OCI-LY3 (cell line): ENCODE measurements around the gene MON1B.

ENCODE experiments used
- EZH2phosphoT487 ChIP-seq: fragments of 200-600 bp; shearing (Covaris generic); IDR thresholded peaks from 2 replicates; pipeline ENCODE4 v1.6.1; 2018; ENCODE audit warnings: antibody characterized with exemption, mixed run types, low read depth
- TF ChIP-seq, protein P1 (sequence below): fragments of 200-600, 300-600 bp; sonication (generic); IDR thresholded peaks from 2 replicates; pipeline ENCODE4 v1.5.1; 2014; ENCODE audit warnings: antibody characterized with exemption, low read length, low read depth

DNA sequence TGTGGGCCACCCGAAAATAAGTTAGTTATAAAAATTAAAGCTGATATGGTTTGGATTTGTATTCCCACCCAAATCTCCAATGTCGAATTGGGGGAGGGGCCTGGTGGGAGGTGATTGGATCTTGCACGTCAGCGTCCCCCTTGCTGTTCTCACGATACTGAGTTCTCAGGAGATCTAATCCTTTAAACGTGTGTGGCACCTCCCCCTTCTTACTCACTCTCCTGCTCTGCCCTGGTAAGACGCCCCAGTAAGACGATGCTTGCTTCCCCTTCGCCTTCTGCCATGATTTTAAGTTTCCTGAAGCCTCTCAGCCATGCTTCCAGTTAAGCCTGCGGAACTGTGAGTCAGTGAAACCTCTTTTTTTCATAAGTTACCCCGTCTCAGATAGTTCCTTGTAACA, 43.6 kb downstream of the MON1B start:
- TF ChIP-seq, protein P1, sequence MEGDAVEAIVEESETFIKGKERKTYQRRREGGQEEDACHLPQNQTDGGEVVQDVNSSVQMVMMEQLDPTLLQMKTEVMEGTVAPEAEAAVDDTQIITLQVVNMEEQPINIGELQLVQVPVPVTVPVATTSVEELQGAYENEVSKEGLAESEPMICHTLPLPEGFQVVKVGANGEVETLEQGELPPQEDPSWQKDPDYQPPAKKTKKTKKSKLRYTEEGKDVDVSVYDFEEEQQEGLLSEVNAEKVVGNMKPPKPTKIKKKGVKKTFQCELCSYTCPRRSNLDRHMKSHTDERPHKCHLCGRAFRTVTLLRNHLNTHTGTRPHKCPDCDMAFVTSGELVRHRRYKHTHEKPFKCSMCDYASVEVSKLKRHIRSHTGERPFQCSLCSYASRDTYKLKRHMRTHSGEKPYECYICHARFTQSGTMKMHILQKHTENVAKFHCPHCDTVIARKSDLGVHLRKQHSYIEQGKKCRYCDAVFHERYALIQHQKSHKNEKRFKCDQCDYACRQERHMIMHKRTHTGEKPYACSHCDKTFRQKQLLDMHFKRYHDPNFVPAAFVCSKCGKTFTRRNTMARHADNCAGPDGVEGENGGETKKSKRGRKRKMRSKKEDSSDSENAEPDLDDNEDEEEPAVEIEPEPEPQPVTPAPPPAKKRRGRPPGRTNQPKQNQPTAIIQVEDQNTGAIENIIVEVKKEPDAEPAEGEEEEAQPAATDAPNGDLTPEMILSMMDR, result no peak
- TF ChIP-seq EZH2phosphoT487, result no peak
